WI38 (cell line): ENCODE data around the gene GSG1L2.

Source experiments
- H3K4me3 ChIP-seq: 2 replicates; pipeline ENCODE4 v1.5.1; 2011; ENCODE audit warnings: low read depth, mild to moderate bottlenecking, control low read depth, low read length
- TF ChIP-seq, protein P1 (sequence below): IDR thresholded peaks from 2 replicates; pipeline ENCODE4 v1.5.1; 2012; ENCODE audit warnings: low read depth, mild to moderate bottlenecking, control low read depth, low read length

The GSG1L2 gene

DNA sequence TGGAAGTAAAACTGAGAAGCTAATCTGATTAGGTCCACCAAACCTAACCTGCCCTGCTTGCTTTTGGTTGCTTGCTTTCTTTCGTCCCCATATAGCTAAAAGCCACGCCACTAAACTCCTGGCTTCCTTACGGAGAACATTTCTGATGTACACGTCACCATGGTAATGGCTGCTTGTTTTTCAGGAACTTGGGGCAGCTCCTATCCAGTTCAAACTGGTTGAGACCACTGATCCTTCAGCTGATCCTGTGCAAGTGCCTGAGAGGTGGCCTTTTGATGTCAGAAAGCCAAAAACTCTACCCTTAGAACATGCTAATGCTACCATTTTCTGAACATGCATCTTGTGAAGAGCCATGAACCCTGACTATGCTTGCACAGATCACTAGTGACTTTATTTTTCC, 16.1 kb downstream of the GSG1L2 start:
- no peak overlapping the region for H3K4me3 ChIP-seq
- TF ChIP-seq, protein P1, sequence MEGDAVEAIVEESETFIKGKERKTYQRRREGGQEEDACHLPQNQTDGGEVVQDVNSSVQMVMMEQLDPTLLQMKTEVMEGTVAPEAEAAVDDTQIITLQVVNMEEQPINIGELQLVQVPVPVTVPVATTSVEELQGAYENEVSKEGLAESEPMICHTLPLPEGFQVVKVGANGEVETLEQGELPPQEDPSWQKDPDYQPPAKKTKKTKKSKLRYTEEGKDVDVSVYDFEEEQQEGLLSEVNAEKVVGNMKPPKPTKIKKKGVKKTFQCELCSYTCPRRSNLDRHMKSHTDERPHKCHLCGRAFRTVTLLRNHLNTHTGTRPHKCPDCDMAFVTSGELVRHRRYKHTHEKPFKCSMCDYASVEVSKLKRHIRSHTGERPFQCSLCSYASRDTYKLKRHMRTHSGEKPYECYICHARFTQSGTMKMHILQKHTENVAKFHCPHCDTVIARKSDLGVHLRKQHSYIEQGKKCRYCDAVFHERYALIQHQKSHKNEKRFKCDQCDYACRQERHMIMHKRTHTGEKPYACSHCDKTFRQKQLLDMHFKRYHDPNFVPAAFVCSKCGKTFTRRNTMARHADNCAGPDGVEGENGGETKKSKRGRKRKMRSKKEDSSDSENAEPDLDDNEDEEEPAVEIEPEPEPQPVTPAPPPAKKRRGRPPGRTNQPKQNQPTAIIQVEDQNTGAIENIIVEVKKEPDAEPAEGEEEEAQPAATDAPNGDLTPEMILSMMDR, result no peak

DNA sequence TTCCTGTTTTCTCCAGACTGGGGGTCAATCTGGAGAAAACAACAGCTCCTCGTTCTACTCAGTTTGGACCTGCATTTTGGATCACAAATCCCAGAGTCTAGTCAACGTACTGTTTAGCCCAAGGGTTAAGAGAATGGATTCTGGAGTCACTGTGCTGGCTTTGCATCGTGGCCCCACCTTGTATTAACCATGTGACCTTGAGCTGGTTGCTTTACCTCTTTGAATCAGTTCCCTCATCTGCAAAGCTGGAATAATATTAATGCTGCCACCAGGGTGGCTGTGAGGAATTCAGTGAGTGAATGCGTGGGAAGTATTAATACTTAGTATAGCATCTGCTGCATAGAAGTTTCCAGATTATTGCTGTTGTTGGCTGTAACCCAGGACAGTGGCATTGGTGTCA, 19.2 kb downstream of the GSG1L2 start:
- TF ChIP-seq, protein P1, result no peak
- H3K4me3 ChIP-seq, result no peak overlapping the region

DNA sequence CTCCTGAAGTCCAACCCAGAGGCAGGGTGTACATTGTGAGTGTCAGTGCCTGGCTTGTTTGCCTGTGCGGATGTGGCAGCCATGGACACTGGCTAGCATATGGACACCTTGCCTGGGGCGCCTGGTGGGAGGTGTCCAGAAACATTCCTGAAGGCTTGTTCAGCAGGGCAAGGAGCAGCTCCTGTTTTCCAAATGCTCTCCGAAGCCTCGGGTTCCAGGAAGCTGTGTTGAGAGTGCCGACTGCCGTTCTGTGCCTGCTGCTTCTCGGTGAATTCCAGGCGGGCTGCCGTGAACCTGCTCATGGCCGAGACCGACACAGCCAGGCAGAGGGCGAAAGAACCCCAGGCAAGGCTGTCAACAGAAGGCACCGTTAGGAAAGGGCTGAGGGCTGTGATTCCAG, 19.6 kb downstream of the GSG1L2 start:
- H3K4me3 ChIP-seq, result no peak overlapping the region
- TF ChIP-seq, protein P1, result no peak

DNA sequence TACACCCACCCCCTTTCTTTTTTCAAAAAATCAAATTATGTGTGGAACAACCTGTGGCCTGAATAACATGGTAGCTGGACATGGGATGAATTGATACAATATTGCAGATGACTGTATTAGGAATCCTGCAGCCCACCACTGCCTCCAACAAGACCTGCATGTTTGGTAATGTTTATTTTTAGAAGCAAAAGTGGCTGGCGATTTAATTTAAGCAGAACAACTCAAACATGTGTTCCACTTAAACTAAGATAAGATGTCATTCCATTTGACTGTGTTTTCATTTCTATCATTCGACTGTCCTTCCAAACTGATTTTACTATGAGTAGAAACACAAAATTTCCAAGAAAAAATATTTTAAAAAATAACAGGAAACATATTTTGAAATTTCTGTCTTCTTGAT, 20.4 kb downstream of the GSG1L2 start:
- H3K4me3 ChIP-seq, result no peak overlapping the region
- TF ChIP-seq, protein P1, result no peak

DNA sequence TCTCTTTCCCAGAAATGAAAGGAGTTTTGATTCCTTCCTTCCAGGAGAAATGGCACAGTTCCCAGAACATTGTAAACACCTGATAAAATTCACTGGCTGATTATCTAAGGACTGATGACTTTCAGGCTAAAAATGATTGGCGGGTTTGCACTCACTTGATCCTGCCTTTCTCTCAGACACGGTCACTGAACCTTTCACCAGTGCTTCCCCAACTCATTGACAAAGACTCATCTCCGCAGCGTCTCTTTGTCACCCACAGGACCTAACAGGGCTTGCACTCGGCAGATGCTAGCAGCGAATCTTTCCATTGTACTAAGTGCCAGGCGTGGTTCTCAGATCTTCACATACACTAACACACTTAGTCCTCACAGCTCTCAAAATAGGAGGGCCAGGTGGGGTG, 23.2 kb downstream of the GSG1L2 start:
- no peak overlapping the region for H3K4me3 ChIP-seq
- TF ChIP-seq, protein P1, result no peak

DNA sequence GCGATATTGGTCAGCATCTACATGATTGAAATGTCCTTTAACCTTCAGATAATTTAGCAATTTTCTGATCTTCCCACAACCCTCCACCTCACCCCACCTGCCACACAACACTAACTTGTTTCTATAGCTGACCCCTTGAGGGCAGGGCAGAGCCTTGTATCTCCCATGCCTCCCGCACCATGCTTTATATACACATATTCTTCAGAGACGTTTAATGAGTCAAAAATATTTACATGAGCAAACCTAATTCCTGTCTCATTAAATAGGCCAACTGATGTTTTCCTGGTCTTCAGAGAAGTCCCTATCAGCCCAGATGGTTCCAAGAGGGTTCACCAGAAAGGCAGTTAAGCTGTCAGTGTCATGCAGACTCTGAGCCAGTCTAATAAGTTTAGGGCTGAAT, 23.9 kb downstream of the GSG1L2 start:
- TF ChIP-seq, protein P1, result no peak

DNA sequence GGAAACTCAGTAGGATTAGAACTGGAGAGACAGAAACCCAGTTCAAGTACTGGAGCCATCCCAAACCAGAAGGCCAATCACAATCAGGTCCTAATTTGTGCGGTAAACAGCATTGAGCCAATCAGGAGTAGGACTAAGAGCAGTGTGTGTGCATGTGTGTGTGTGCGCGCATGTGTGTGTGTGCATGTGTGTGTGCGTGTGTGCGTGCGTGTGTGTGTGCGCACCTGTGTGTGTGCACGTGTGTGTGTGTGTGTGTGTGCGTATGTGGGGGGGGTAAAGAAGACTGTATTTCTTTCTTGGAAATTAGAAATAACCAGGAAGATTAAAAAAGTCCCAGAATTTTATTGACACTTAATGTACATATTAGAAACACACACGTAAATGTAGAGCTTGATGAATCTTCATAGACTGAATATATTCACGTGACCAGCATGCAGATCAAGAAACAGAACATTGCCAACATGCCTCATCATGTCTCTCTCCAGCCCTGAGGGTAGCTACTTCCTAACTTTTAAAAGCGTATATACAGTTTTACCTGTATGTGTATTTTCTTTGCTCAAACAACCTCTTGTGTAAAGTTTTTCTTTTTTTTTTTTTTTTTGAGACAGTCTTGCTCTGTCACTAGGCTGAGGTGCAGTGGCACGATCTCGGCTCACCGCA, 29.6 kb downstream of the GSG1L2 start:
- TF ChIP-seq, protein P1, result no peak

More for the DNA sequence above, 23.9 kb downstream of the GSG1L2 start:
- no peak overlapping the region for H3K4me3 ChIP-seq

More for the DNA sequence above, 29.6 kb downstream of the GSG1L2 start:
- H3K4me3 ChIP-seq, result no peak overlapping the region
